B cell (primary cell): Measurements from ENCODE around the gene EGFL7. TPM values are rescaled to one million over a fixed set of nuclear protein-coding genes. Genes with fewer than 3 reads are reported as not detected.

ENCODE experiments used
- ATAC-seq: fragments of 200-7000 bp; cut with Tn5 transposase; one replicate; pipeline ENCODE4 v1.10.0; 2021; ENCODE audit warnings: low read depth, mild to moderate bottlenecking, moderate number of reproducible peaks, moderate library complexity
- CTCF ChIA-PET: fragments of 350-600 bp; sonication (Branson Sonifier 250); formaldehyde crosslinking; loops from one replicate; lab custom pipeline; 2021; ENCODE audit warnings: antibody characterized with exemption, inconsistent platforms; lab: Charles Lee
- POLR2A ChIA-PET: fragments of 350-600 bp; sonication (Branson Sonifier 250); formaldehyde crosslinking; loops from one replicate; lab custom pipeline; 2021; ENCODE audit warnings: antibody characterized with exemption; lab: Charles Lee
- DNase-seq: peaks from one replicate; pipeline ENCODE4 v3.0.0; 2013
- H2AFZ ChIP-seq: 2 replicates; pipeline ENCODE4 v1.6.1; 2012; ENCODE audit warnings: mild to moderate bottlenecking, low read depth, low read length; ENCODE audit not compliant: insufficient read depth, poor library complexity, severe bottlenecking
- H3K27ac ChIP-seq, 2 donors: 1 replicate in 1 of 2; 2 replicates in 1 of 2; pipeline ENCODE4 v1.5.1; 2012 to 2013; ENCODE audit warnings: low read length in 2 of 2, mild to moderate bottlenecking in 2 of 2, moderate library complexity in 1 of 2
- H3K27me3 ChIP-seq, 4 experiments: fragments of 200-600 bp in 1 of 4; sonication (generic) in 1 of 4; replicated peaks in 1 of 4; 1 replicate in 2 of 4; 2 replicates in 2 of 4; pipeline versions ENCODE4 v1.6.1 to v1.7.0; 2013 to 2016; ENCODE audit warnings: low read length in 3 of 4, mild to moderate bottlenecking in 2 of 4, mixed read lengths in 1 of 4, moderate library complexity in 1 of 4; ENCODE audit not compliant: insufficient read depth in 4 of 4, control insufficient read depth in 3 of 4; ENCODE audit errors: control extremely low read depth in 1 of 4
- H3K36me3 ChIP-seq, 2 experiments: replicated peaks in 1 of 2; 1 replicate in 1 of 2; 2 replicates in 1 of 2; pipeline versions ENCODE4 v1.6.1 to v1.7.1; 2013; ENCODE audit warnings: low read length in 1 of 2; ENCODE audit not compliant: insufficient read depth in 2 of 2, control insufficient read depth in 1 of 2; ENCODE audit errors: control extremely low read depth in 1 of 2, extremely low read depth in 1 of 2
- H3K4me1 ChIP-seq, 2 donors: fragments of 200-600 bp in 1 of 2; sonication (generic) in 1 of 2; 1 replicate in 1 of 2; 2 replicates in 1 of 2; pipeline versions ENCODE4 v1.5.1 to v1.6.1; 2013 to 2017; ENCODE audit warnings: low read length in 2 of 2; ENCODE audit not compliant: control insufficient read depth in 2 of 2, insufficient read depth in 2 of 2
- H3K4me2 ChIP-seq: replicated peaks from 2 replicates; pipeline ENCODE3; 2012; ENCODE audit warnings: mild to moderate bottlenecking, low read depth, low read length; ENCODE audit not compliant: poor library complexity, severe bottlenecking
- H3K4me3 ChIP-seq, 5 experiments: fragments of 200-600 bp in 1 of 5; sonication (generic) in 1 of 5; 1 replicate in 3 of 5; 2 replicates in 2 of 5; pipeline versions ENCODE4 v1.5.1 to v1.7.0; 2011 to 2016; ENCODE audit warnings: low read length in 4 of 5, mild to moderate bottlenecking in 4 of 5, low read depth in 2 of 5, control low read depth in 1 of 5, moderate library complexity in 1 of 5; ENCODE audit not compliant: insufficient read depth in 1 of 5; ENCODE audit errors: control extremely low read depth in 1 of 5, extremely low read depth in 1 of 5
- H3K79me2 ChIP-seq: fragments of 200-600 bp; sonication (generic); one replicate; pipeline ENCODE4 v1.6.0; 2016; ENCODE audit warnings: low read length; ENCODE audit not compliant: control insufficient read depth, insufficient read depth
- H3K9ac ChIP-seq: fragments of 200-600 bp; sonication (generic); 2 replicates; pipeline ENCODE4 v1.6.1; 2017; ENCODE audit warnings: mild to moderate bottlenecking, low read length, moderate library complexity
- H3K9me3 ChIP-seq, 3 donors: one replicate each; pipeline versions ENCODE4 v1.6.1 to v1.7.1; 2013; ENCODE audit warnings: low read length in 2 of 3; ENCODE audit not compliant: control insufficient read depth in 2 of 3, insufficient read depth in 1 of 3; ENCODE audit errors: control extremely low read depth in 1 of 3
- H4K20me1 ChIP-seq: 2 replicates; pipeline ENCODE4 v1.6.0; 2012; ENCODE audit warnings: mild to moderate bottlenecking, low read length; ENCODE audit not compliant: insufficient read depth, control insufficient read depth, poor library complexity, severe bottlenecking
- H3K27ac Mint-ChIP-seq: one replicate; pipeline ENCODE4 v1.8.0; 2021; ENCODE audit warnings: mixed read lengths
- H3K27me3 Mint-ChIP-seq: one replicate; pipeline ENCODE4 v1.8.0; 2021; ENCODE audit warnings: mixed read lengths
- H3K4me1 Mint-ChIP-seq: one replicate; pipeline ENCODE4 v1.8.0; 2021; ENCODE audit warnings: mixed read lengths
- H3K4me3 Mint-ChIP-seq: one replicate; pipeline ENCODE4 v1.8.0; 2021; ENCODE audit warnings: mixed read lengths
- H3K9me3 Mint-ChIP-seq: one replicate; pipeline ENCODE4 v1.8.0; 2022; ENCODE audit warnings: mixed read lengths; ENCODE audit not compliant: insufficient read depth
- CTCF ChIP-seq: fragments of 200-600 bp; IDR thresholded peaks from one replicate; pipeline ENCODE4 v1.8.0; 2022; ENCODE audit warnings: antibody characterized with exemption, mild to moderate bottlenecking
- EZH2 ChIP-seq: IDR thresholded peaks from 2 replicates; pipeline ENCODE4 v1.6.1; 2012; ENCODE audit warnings: borderline replicate concordance, low read depth, mild to moderate bottlenecking, moderate library complexity, low read length; ENCODE audit not compliant: insufficient read depth, poor library complexity, severe bottlenecking
- WGBS: methylation state at CpG from one replicate; pipeline ENCODE4 v1.1.5; 2013; ENCODE audit warnings: missing lambda C conversion rate; ENCODE audit not compliant: insufficient coverage; 5-methylcytosine and 5-hydroxymethylcytosine counted together
- intact Hi-C: fragments of 100-400 bp; cut with micrococcal nuclease; formaldehyde crosslinking; loops from one replicate; pipeline ENCODE4 v1.10.0; 2022
- polyA plus RNA-seq: library from polyadenylated mRNA; depleted of rRNA; stranded (reverse); fragments of >200 nt; gene quantifications from 2 replicates; pipeline ENCODE4 v1.2.3, GENCODE V29; 2012
- total RNA-seq, 2 donors: library from RNA; stranded (reverse); fragments of 120-200 nt in 1 of 2; gene quantifications; 1 replicate in 1 of 2; 2 replicates in 1 of 2; pipeline versions ENCODE4 v1.2.3 to v1.2.4, GENCODE V29; 2013 to 2022

The EGFL7 gene
- total and polyA plus RNA-seq, 2 donors (not counting 1 experiment from before 2014, with no cell fraction given) = 0.34 TPM; not detected in 1

GRCh38 chr9:136687721-136688223, 25.1 kb downstream of the EGFL7 start:
- H3K4me3 ChIP-seq = peak overlapping the region in 4 of 5 experiments; percentile 25 to 54 (median 42)
- H3K9me3 Mint-ChIP-seq = no peaks in the 10 kb centered on the region
- CTCF ChIA-PET = interaction anchor here (2.1 kb wide), 1 partner anchor 39 kb away, joined by 4 read pairs; no protein-coding TSS in a partner anchor
- TF ChIP-seq EZH2 = no peak
- no peak for TF ChIP-seq CTCF
- H4K20me1 ChIP-seq = peaks cover 37% of the 10 kb centered on the region
- peak overlapping the region; percentile 83 for H3K4me3 Mint-ChIP-seq
- peaks cover 14% of the 10 kb centered on the region for H3K4me1 Mint-ChIP-seq
- H2AFZ ChIP-seq = peak overlapping the region; percentile 38
- no peaks in the 10 kb centered on the region for H3K27me3 ChIP-seq
- H3K79me2 ChIP-seq = peaks cover 20% of the 10 kb centered on the region
- peak overlapping the region; percentile 26 for H3K27ac Mint-ChIP-seq
- H3K9ac ChIP-seq = peak overlapping the region; percentile 45
- 9% methylated on average over 37 of the region's 37 CpGs for WGBS
- H3K27me3 Mint-ChIP-seq = no peaks in the 10 kb centered on the region
- peaks cover 0 to 9% (median 0%) of the 10 kb centered on the region in 3 donors for H3K9me3 ChIP-seq
- no peak for ATAC-seq
- intact Hi-C loops = loop anchor here (1.0 kb wide), 1 partner anchor 41 kb away; no protein-coding TSS in a partner anchor
- no peak overlapping the region for H3K27ac ChIP-seq
- H3K36me3 ChIP-seq = no peaks in the 10 kb centered on the region
- peak overlapping the region; percentile 97 for H3K4me2 ChIP-seq
- POLR2A ChIA-PET = interaction anchor here (0.8 to 1.6 kb wide), 3 partner anchors 13 to 40 kb away, joined by 3 to 5 read pairs (median 4); no protein-coding TSS in a partner anchor
- DNase-seq = no peak
- peaks cover 14 to 22% of the 10 kb centered on the region in 2 donors for H3K4me1 ChIP-seq
